Thymus (tissue), 11 donors: Measurements from ENCODE around the gene HLA-DPA1. TPM values are rescaled to one million over a fixed set of nuclear protein-coding genes. Genes with fewer than 3 reads are reported as not detected.
"Not testable (repeated sequence)": the region's sequence is repeated elsewhere in the genome, so short reads cannot be mapped to it uniquely, and the experiment has no call there.

Experiments
- DNase-seq, 9 donors: peaks; one replicate each; pipeline ENCODE4 v3.0.0-alpha.2; 2013; ENCODE audit warnings: low spot score in 9 of 9, low read depth in 6 of 9, missing footprints in 1 of 9
- H3K27ac ChIP-seq, 2 donors: one replicate each; pipeline ENCODE4 v1.5.1; 2013; ENCODE audit warnings: control low read depth in 1 of 2, low read depth in 1 of 2, low read length in 1 of 2, mild to moderate bottlenecking in 1 of 2, moderate library complexity in 1 of 2
- H3K27me3 ChIP-seq, 2 donors: one replicate each; pipeline ENCODE4 v1.5.1; 2013; ENCODE audit warnings: low read length in 1 of 2; ENCODE audit not compliant: control insufficient read depth in 2 of 2, insufficient read depth in 1 of 2
- H3K36me3 ChIP-seq, 2 donors: one replicate each; pipeline ENCODE4 v1.5.1; 2013; ENCODE audit warnings: low read length in 1 of 2, mild to moderate bottlenecking in 1 of 2, moderate library complexity in 1 of 2; ENCODE audit not compliant: control insufficient read depth in 2 of 2, insufficient read depth in 2 of 2
- H3K4me1 ChIP-seq, 2 donors: one replicate each; pipeline ENCODE4 v1.5.1; 2013; ENCODE audit warnings: low read length in 2 of 2; ENCODE audit not compliant: control insufficient read depth in 2 of 2, insufficient read depth in 2 of 2
- H3K4me3 ChIP-seq, 2 donors: one replicate each; pipeline ENCODE4 v1.5.1; 2013; ENCODE audit warnings: low read length in 2 of 2, control low read depth in 1 of 2, mild to moderate bottlenecking in 1 of 2
- H3K9me3 ChIP-seq, 2 donors: one replicate each; pipeline ENCODE4 v1.5.1; 2013; ENCODE audit warnings: low read length in 1 of 2, mild to moderate bottlenecking in 1 of 2; ENCODE audit not compliant: control insufficient read depth in 2 of 2, insufficient read depth in 1 of 2
- WGBS: extraction: QIAGEN DNeasy Blood & Tissue Kit; methylation state at CpG from one replicate; pipeline ENCODE4 v1.1.7; 2013; 5-methylcytosine and 5-hydroxymethylcytosine counted together
- polyA plus RNA-seq: library from polyadenylated mRNA; stranded (reverse); fragments of 200-250 nt; gene quantifications from one replicate; pipeline ENCODE4 v1.2.3, GENCODE V29; 2013
- total RNA-seq: library from RNA; stranded (reverse); fragments of 120-200 nt; gene quantifications from one replicate; pipeline ENCODE4 v1.2.4, GENCODE V29; 2013
- donor health status: healthy.

The HLA-DPA1 gene
- total and polyA plus RNA-seq, 2 donors = 332 to 700 TPM

GRCh38 chr6:33075208-33075567 lies 1.7 kb upstream of the HLA-DPA1 start:
- Histone ChIP-seq H3K27me3 (peaks cover 0 to 13% of the 10 kb centered on the region in 2 donors), H3K36me3 (no peaks in the 10 kb centered on the region), H3K27ac (peak overlapping the region; percentile 75), H3K4me1 (no peaks in the 10 kb centered on the region), H3K4me3 (no peak overlapping the region), H3K9me3 (no peaks in the 10 kb centered on the region)
- WGBS = 96% methylated on average over 4 of the region's 4 CpGs
- DNase-seq = no peak

GRCh38 chr6:33072508-33073100 lies 845 bp downstream of the HLA-DPA1 start:
- H3K4me3 ChIP-seq = peak overlapping the region; percentile 25 to 27
- no peak for DNase-seq
- 42% methylated on average over 7 of the region's 7 CpGs for WGBS
- H3K9me3 ChIP-seq = no peaks in the 10 kb centered on the region
- H3K4me1 ChIP-seq = no peaks in the 10 kb centered on the region
- peaks cover 0 to 2% of the 10 kb centered on the region in 2 donors for H3K27me3 ChIP-seq
- H3K27ac ChIP-seq = peak overlapping the region; percentile 22 to 54
- H3K36me3 ChIP-seq = peaks cover 0 to 7% of the 10 kb centered on the region in 2 donors

- H3K9me3 ChIP-seq = no peaks in the 10 kb centered on the region
- peaks cover 0 to 2% of the 10 kb centered on the region in 2 donors for H3K27me3 ChIP-seq
- no peak for DNase-seq
- 57% methylated on average over 6 of the region's 6 CpGs for WGBS
- H3K4me1 ChIP-seq = no peaks in the 10 kb centered on the region
- H3K27ac ChIP-seq = no peak overlapping the region
- peaks cover 0 to 7% of the 10 kb centered on the region in 2 donors for H3K36me3 ChIP-seq
- no peak overlapping the region for H3K4me3 ChIP-seq
Measured at GRCh38 chr6:33071569-33071968, 1.9 kb downstream of the HLA-DPA1 start.

GRCh38 chr6:33070909-33071308 lies 2.5 kb downstream of the HLA-DPA1 start:
- DNase-seq = no peak
- Histone ChIP-seq H3K36me3 (peaks cover 0 to 7% of the 10 kb centered on the region in 2 donors), H3K27ac (no peak overlapping the region), H3K27me3 (peaks cover 0 to under 1% of the 10 kb centered on the region in 2 donors), H3K4me3 (no peak overlapping the region), H3K4me1 (no peaks in the 10 kb centered on the region), H3K9me3 (no peaks in the 10 kb centered on the region)
- WGBS = 0% methylated on average over 2 of the region's 2 CpGs

GRCh38 chr6:33069021-33069738 lies 4.3 kb downstream of the HLA-DPA1 start:
- Histone ChIP-seq H3K4me1 (no peaks in the 10 kb centered on the region), H3K36me3 (peaks cover 0 to 7% of the 10 kb centered on the region in 2 donors), H3K9me3 (no peaks in the 10 kb centered on the region), H3K4me3 (no peak overlapping the region), H3K27me3 (no peaks in the 10 kb centered on the region), H3K27ac (no peak overlapping the region)
- WGBS = 51% methylated on average over 10 of the region's 10 CpGs
- no peak for DNase-seq

- H3K4me3 ChIP-seq = no peak overlapping the region
- no peak for DNase-seq
Measured at GRCh38 chr6:33066917-33067521, 6.4 kb downstream of the HLA-DPA1 start.

GRCh38 chr6:33065312-33065711 lies 8.1 kb downstream of the HLA-DPA1 start:
- Histone ChIP-seq H3K36me3 (peaks cover 0 to 7% of the 10 kb centered on the region in 2 donors), H3K4me1 (no peaks in the 10 kb centered on the region), H3K4me3 (no peak overlapping the region), H3K9me3 (no peaks in the 10 kb centered on the region), H3K27me3 (no peaks in the 10 kb centered on the region), H3K27ac (no peak overlapping the region)
- WGBS = 43% methylated on average over 4 of the region's 4 CpGs
- DNase-seq = no peak

More at GRCh38 chr6:33066917-33067521, 6.4 kb downstream of the HLA-DPA1 start:
- Histone ChIP-seq H3K4me1 (no peaks in the 10 kb centered on the region), H3K27me3 (no peaks in the 10 kb centered on the region), H3K9me3 (no peaks in the 10 kb centered on the region), H3K36me3 (peaks cover 0 to 7% of the 10 kb centered on the region in 2 donors), H3K27ac (no peak overlapping the region)
- 0% methylated on average over 2 of the region's 3 CpGs for WGBS

GRCh38 chr6:33064723-33065122 lies 8.7 kb downstream of the HLA-DPA1 start:
- peaks cover 0 to 7% of the 10 kb centered on the region in 2 donors for H3K36me3 ChIP-seq
- no peak overlapping the region for H3K27ac ChIP-seq
- no peak for DNase-seq
- WGBS = 0% methylated on average over 4 of the region's 4 CpGs
- H3K9me3 ChIP-seq = no peaks in the 10 kb centered on the region
- H3K27me3 ChIP-seq = no peaks in the 10 kb centered on the region
- no peak overlapping the region for H3K4me3 ChIP-seq
- H3K4me1 ChIP-seq = no peaks in the 10 kb centered on the region

GRCh38 chr6:33063435-33063834 lies 10.0 kb downstream of the HLA-DPA1 start:
- not testable (repeated sequence) for H3K4me1 ChIP-seq, DNase-seq, H3K27me3 ChIP-seq, H3K4me3 ChIP-seq, H3K9me3 ChIP-seq, H3K36me3 ChIP-seq, H3K27ac ChIP-seq
- 46% methylated on average over 2 of the region's 5 CpGs for WGBS
